SK-N-SH (cell line): Measurements from ENCODE around the gene ZMYM3. TPM values are rescaled to one million over a fixed set of nuclear protein-coding genes. Genes with fewer than 3 reads are reported as not detected.

Experiments used
- CTCF ChIA-PET: fragments of 300-600, 350-600 bp; formaldehyde crosslinking; extraction: SDS; loops from one replicate; lab custom pipeline; 2021; lab: Yijun Ruan, JAX
- POLR2A ChIA-PET: fragments of 350-600 bp; sonication (Branson Sonifier 250); formaldehyde crosslinking; extraction: SDS; loops from one replicate; lab custom pipeline; 2020; ENCODE audit warnings: antibody characterized with exemption, inconsistent platforms; lab: Yijun Ruan, JAX
- DNase-seq: peaks from one replicate; pipeline ENCODE4 v3.0.0; 2012
- H2AFZ ChIP-seq: fragments of 200-600 bp; sonication (generic); 2 replicates; pipeline ENCODE4 v1.8.1; 2016; ENCODE audit warnings: antibody characterized with exemption, mild to moderate bottlenecking, low read depth
- H3F3A ChIP-seq: fragments of 200-600 bp; sonication (generic); replicated peaks from 2 replicates; pipeline ENCODE3; 2016; ENCODE audit warnings: antibody characterized with exemption, mild to moderate bottlenecking; ENCODE audit not compliant: insufficient read depth
- H3K27ac ChIP-seq, 2 experiments: fragments of 200-500 bp in 1 of 2; fragments of 200-600 bp in 1 of 2; sonication (Bioruptor generic) in 1 of 2; sonication (generic), shearing (Covaris generic) in 1 of 2; 2 replicates each; pipeline versions ENCODE4 v1.5.1 to v1.6.1; 2014 to 2016; ENCODE audit warnings: low read depth in 2 of 2, inconsistent platforms in 1 of 2, low read length in 1 of 2, mild to moderate bottlenecking in 1 of 2, mixed read lengths in 1 of 2
- H3K27me3 ChIP-seq: fragments of 200-600 bp; sonication (generic), shearing (Covaris generic); 2 replicates; pipeline ENCODE4 v1.6.1; 2016; ENCODE audit warnings: mixed run types; ENCODE audit not compliant: insufficient read depth
- H3K36me3 ChIP-seq, 2 experiments: fragments of 200-500 bp in 1 of 2; fragments of 200-600 bp in 1 of 2; sonication (Bioruptor generic) in 1 of 2; sonication (generic) in 1 of 2; replicated peaks in 1 of 2; 2 replicates each; pipeline versions ENCODE3 to v1.5.1; 2014 to 2016; ENCODE audit warnings: low read length in 1 of 2, mild to moderate bottlenecking in 1 of 2; ENCODE audit not compliant: insufficient read depth in 2 of 2, control insufficient read depth in 1 of 2
- H3K4me1 ChIP-seq, 2 experiments: fragments of 200-500 bp in 1 of 2; fragments of 200-600 bp in 1 of 2; sonication (Bioruptor generic) in 1 of 2; sonication (generic), shearing (Covaris generic) in 1 of 2; 2 replicates each; pipeline versions ENCODE4 v1.5.1 to v1.6.1; 2014 to 2016; ENCODE audit warnings: low read depth in 1 of 2, low read length in 1 of 2, mixed run types in 1 of 2; ENCODE audit not compliant: insufficient read depth in 2 of 2, control insufficient read depth in 1 of 2
- H3K4me2 ChIP-seq: fragments of 200-600 bp; sonication (generic), shearing (Covaris generic); 2 replicates; pipeline ENCODE4 v1.6.1; 2017; ENCODE audit warnings: mixed run types
- H3K4me3 ChIP-seq, 2 experiments: fragments of 200-500 bp in 1 of 2; fragments of 200-600 bp in 1 of 2; sonication (Bioruptor generic) in 1 of 2; sonication (generic), shearing (Covaris generic) in 1 of 2; 2 replicates each; pipeline versions ENCODE4 v1.5.1 to v1.8.1; 2014 to 2016; ENCODE audit warnings: low read depth in 2 of 2, inconsistent platforms in 1 of 2, low read length in 1 of 2, mild to moderate bottlenecking in 1 of 2, mixed read lengths in 1 of 2, moderate library complexity in 1 of 2
- H3K79me2 ChIP-seq: fragments of 200-600 bp; sonication (generic); 2 replicates; pipeline ENCODE4 v1.8.1; 2017; ENCODE audit warnings: mild to moderate bottlenecking; ENCODE audit not compliant: insufficient read depth
- H3K9ac ChIP-seq: fragments of 200-600 bp; sonication (generic); 2 replicates; pipeline ENCODE4 v1.6.1; 2017; ENCODE audit warnings: mixed run types
- H3K9me2 ChIP-seq: fragments of 200-600 bp; sonication (generic); 2 replicates; pipeline ENCODE4 v1.6.1; 2017; ENCODE audit warnings: mixed run types
- H3K9me3 ChIP-seq: fragments of 200-600 bp; sonication (generic); 2 replicates; pipeline ENCODE4 v1.6.1; 2017; ENCODE audit warnings: mixed run types, mild to moderate bottlenecking, moderate library complexity
- H4K20me1 ChIP-seq: fragments of 200-600 bp; sonication (generic); 2 replicates; pipeline ENCODE4 v1.6.1; 2017; ENCODE audit warnings: mild to moderate bottlenecking, mixed run types; ENCODE audit not compliant: insufficient read depth
- CTCF ChIP-seq: fragments of 200-600 bp; sonication (generic); IDR thresholded peaks from 2 replicates; pipeline ENCODE4 v1.6.1; 2017; ENCODE audit warnings: antibody characterized with exemption, mild to moderate bottlenecking, moderate library complexity
- EP300 ChIP-seq, 2 experiments: IDR thresholded peaks; 2 replicates each; pipeline versions ENCODE4 v1.4.0 to v1.6.1; 2012; ENCODE audit warnings: borderline replicate concordance in 1 of 2, low read depth in 1 of 2, low read length in 1 of 2
- EZH2phosphoT487 ChIP-seq: fragments of 200-600 bp; sonication (generic); IDR thresholded peaks from 2 replicates; pipeline ENCODE4 v1.6.1; 2017; ENCODE audit warnings: low read depth, mixed run types, mild to moderate bottlenecking, antibody characterized with exemption, moderate library complexity, borderline replicate concordance
- FOXJ3 ChIP-seq: sonication (generic); formaldehyde crosslinking; IDR thresholded peaks from 2 replicates; pipeline ENCODE4 v1.5.1; 2020; ENCODE audit warnings: mild to moderate bottlenecking, missing genetic modification reagents
- FOXM1 ChIP-seq: IDR thresholded peaks from 2 replicates; pipeline ENCODE4 v1.4.0; 2012; ENCODE audit warnings: low read depth, mild to moderate bottlenecking
- GATA2 ChIP-seq: sonication (generic); formaldehyde crosslinking; IDR thresholded peaks from 2 replicates; pipeline ENCODE4 v1.5.0; 2020; ENCODE audit warnings: mild to moderate bottlenecking, missing genetic modification reagents
- JUND ChIP-seq: IDR thresholded peaks from 2 replicates; pipeline ENCODE4 v1.4.0; 2012
- MAX ChIP-seq: IDR thresholded peaks from 2 replicates; pipeline ENCODE4 v1.4.0; 2012; ENCODE audit warnings: low read depth
- RAD21 ChIP-seq: IDR thresholded peaks from 2 replicates; pipeline ENCODE4 v1.6.1; 2012; ENCODE audit warnings: mild to moderate bottlenecking, low read length
- RCOR1 ChIP-seq: fragments of 150-350 bp; IDR thresholded peaks from 2 replicates; pipeline ENCODE4 v1.6.1; 2017; ENCODE audit warnings: antibody characterized with exemption, low read length
- RXRA ChIP-seq: IDR thresholded peaks from 2 replicates; pipeline ENCODE4 v1.4.0; 2012; ENCODE audit warnings: low read depth, mild to moderate bottlenecking, borderline replicate concordance
- USF2 ChIP-seq: fragments of 150-350 bp; IDR thresholded peaks from 2 replicates; pipeline ENCODE4 v1.6.1; 2017; ENCODE audit warnings: antibody characterized with exemption, low read length, low read depth, borderline replicate concordance
- YY1 ChIP-seq: IDR thresholded peaks from 2 replicates; pipeline ENCODE4 v1.4.0; 2012; ENCODE audit warnings: low read depth, mild to moderate bottlenecking
- WGBS: methylation state at CpG from one replicate; pipeline ENCODE4 v1.1.6; 2017; ENCODE audit warnings: low lambda C conversion rate; 5-methylcytosine and 5-hydroxymethylcytosine counted together
- polyA plus RNA-seq, 3 experiments: library from polyadenylated mRNA; depleted of rRNA; stranded (reverse); fragments of >200 nt; gene quantifications; 2 replicates each; pipeline ENCODE4 v1.2.3, GENCODE V29; 2012

ZMYM3 gene
- polyA plus RNA-seq, 1 of the 3 experiments (the other 2 are of a cell fraction), result 30.4 TPM

GRCh38 chrX:71236836-71237235 is 17.1 kb downstream of the ZMYM3 start:
- peaks cover 34% of the 10 kb centered on the region; the same call in 1 of the 2 replicates for H3K27me3 ChIP-seq
- H3K9ac ChIP-seq, result no peak overlapping the region
- H3K36me3 ChIP-seq, result peaks cover 0 to 6% of the 10 kb centered on the region in 2 experiments
- TF ChIP-seq JUND (no peak), EZH2phosphoT487 (no peak), FOXJ3 (no peak), YY1 (no peak), CTCF (no peak), USF2 (no peak), GATA2 (CRISPR knock-in tag) (no peak)
- H3K9me2 ChIP-seq, result no peaks in the 10 kb centered on the region
- H3F3A ChIP-seq, result no peaks in the 10 kb centered on the region
- WGBS, result 22% methylated on average over 1 of the region's 1 CpG
- no peak overlapping the region for H3K4me3 ChIP-seq
- H3K9me3 ChIP-seq, result no peaks in the 10 kb centered on the region
- no peaks in the 10 kb centered on the region for H4K20me1 ChIP-seq
- H3K4me1 ChIP-seq, result no peaks in the 10 kb centered on the region
- DNase-seq, result no peak
- H3K27ac ChIP-seq, result no peak overlapping the region
- H2AFZ ChIP-seq, result no peak overlapping the region
- no peak overlapping the region for H3K4me2 ChIP-seq
- CTCF ChIA-PET, result no interaction called here
- no peaks in the 10 kb centered on the region for H3K79me2 ChIP-seq
- POLR2A ChIA-PET, result no interaction called here

GRCh38 chrX:71235482-71235881 is 18.5 kb downstream of the ZMYM3 start:
- H3F3A ChIP-seq, result no peaks in the 10 kb centered on the region
- H3K4me1 ChIP-seq, result no peaks in the 10 kb centered on the region
- no peak overlapping the region for H3K4me3 ChIP-seq
- TF ChIP-seq USF2 (no peak), RXRA (no peak), RCOR1 (no peak), MAX (no peak), EP300 (IDR thresholded peaks at IDR 0.05; ENCODE audit: borderline replicate concordance in 1 of 2, low read depth in 1 of 2, low read length in 1 of 2) (no peak), RAD21 (no peak), CTCF (no peak), FOXM1 (no peak), YY1 (no peak)
- H3K79me2 ChIP-seq, result no peaks in the 10 kb centered on the region
- no peak overlapping the region for H2AFZ ChIP-seq
- H3K9me2 ChIP-seq, result no peaks in the 10 kb centered on the region
- ChIA-PET POLR2A (no interaction called here), CTCF (no interaction called here)
- H3K27me3 ChIP-seq, result peaks cover 36% of the 10 kb centered on the region; the same call in 1 of the 2 replicates
- no peak overlapping the region for H3K4me2 ChIP-seq
- no peaks in the 10 kb centered on the region for H3K9me3 ChIP-seq
- H3K36me3 ChIP-seq, result no peaks in the 10 kb centered on the region
- H3K27ac ChIP-seq, result no peak overlapping the region
- WGBS, result 49% methylated on average over 3 of the region's 3 CpGs
- no peak overlapping the region for H3K9ac ChIP-seq
- DNase-seq, result no peak
- no peaks in the 10 kb centered on the region for H4K20me1 ChIP-seq
